WTC11 (cell line): ENCODE measurements around the gene DHX8. TPM values are rescaled to one million over a fixed set of nuclear protein-coding genes. Genes with fewer than 3 reads are reported as not detected.
A peak's percentile ranks its signal among the peaks of the same experiment; 100 is the strongest.

Source experiments
- ATAC-seq: fragments of 200-7000 bp; cut with Tn5 transposase; 2 replicates; pipeline ENCODE4 v1.10.0; 2021; ENCODE audit warnings: mild to moderate bottlenecking, moderate library complexity
- CTCF ChIA-PET: fragments of 300-600 bp; sonication (Branson Sonifier 250); formaldehyde crosslinking; loops from one replicate; lab custom pipeline; 2021; ENCODE audit warnings: antibody characterized with exemption; lab: Charles Lee
- POLR2A ChIA-PET: fragments of 350-600 bp; sonication (Branson Sonifier 250); formaldehyde crosslinking; loops from one replicate; lab custom pipeline; 2021; ENCODE audit warnings: antibody characterized with exemption; lab: Charles Lee
- DNase-seq: peaks from one replicate; pipeline ENCODE4 v3.0.0; 2021; ENCODE audit warnings: low spot score
- H3K27ac Mint-ChIP-seq: 2 replicates; pipeline ENCODE4 v1.8.0; 2021; ENCODE audit warnings: mixed read lengths
- H3K27me3 Mint-ChIP-seq: 2 replicates; pipeline ENCODE4 v1.8.0; 2021; ENCODE audit warnings: low read depth, mild to moderate bottlenecking, moderate library complexity, mixed read lengths
- H3K36me3 Mint-ChIP-seq: 2 replicates; pipeline ENCODE4 v1.8.0; 2021; ENCODE audit warnings: mixed read lengths
- H3K4me1 Mint-ChIP-seq: 2 replicates; pipeline ENCODE4 v1.8.0; 2022; ENCODE audit warnings: mixed read lengths
- H3K4me3 Mint-ChIP-seq: 2 replicates; pipeline ENCODE4 v1.8.0; 2021; ENCODE audit warnings: mild to moderate bottlenecking, moderate library complexity, mixed read lengths
- H3K9me3 Mint-ChIP-seq: 2 replicates; pipeline ENCODE4 v1.8.0; 2021; ENCODE audit warnings: mixed read lengths
- AR ChIP-seq: fragments of 250-450 bp; sonication (Bioruptor Pico); IDR thresholded peaks from 2 replicates; pipeline ENCODE4 v1.9.0; 2021; ENCODE audit warnings: mild to moderate bottlenecking
- ARID4B ChIP-seq: sonication (generic); formaldehyde crosslinking; IDR thresholded peaks from 2 replicates; pipeline ENCODE4 v1.8.0; 2023; ENCODE audit warnings: missing genetic modification reagents, mild to moderate bottlenecking, borderline replicate concordance
- ATF1 ChIP-seq: sonication (generic); formaldehyde crosslinking; IDR thresholded peaks from 2 replicates; pipeline ENCODE4 v1.8.1; 2023; ENCODE audit warnings: mild to moderate bottlenecking, moderate library complexity, missing genetic modification reagents
- E2F4 ChIP-seq: sonication (generic); formaldehyde crosslinking; IDR thresholded peaks from 2 replicates; pipeline ENCODE4 v1.8.1; 2022; ENCODE audit warnings: low read depth, mild to moderate bottlenecking, moderate library complexity, missing genetic modification reagents, borderline replicate concordance
- E2F5 ChIP-seq: sonication (generic); formaldehyde crosslinking; IDR thresholded peaks from 2 replicates; pipeline ENCODE4 v1.8.1; 2022; ENCODE audit warnings: mild to moderate bottlenecking, moderate library complexity, missing genetic modification reagents
- ELF4 ChIP-seq: sonication (generic); formaldehyde crosslinking; IDR thresholded peaks from 2 replicates; pipeline ENCODE4 v1.8.1; 2022; ENCODE audit warnings: low read depth, mild to moderate bottlenecking, moderate library complexity, missing genetic modification reagents
- EMX1 ChIP-seq: fragments of 250-450 bp; sonication (Bioruptor Pico); IDR thresholded peaks from 2 replicates; pipeline ENCODE4 v1.8.0; 2021; ENCODE audit warnings: mild to moderate bottlenecking
- FOXJ3 ChIP-seq: sonication (generic); formaldehyde crosslinking; IDR thresholded peaks from 2 replicates; pipeline ENCODE4 v1.9.0; 2021; ENCODE audit warnings: missing genetic modification reagents, mild to moderate bottlenecking, borderline replicate concordance
- FOXK1 ChIP-seq: sonication (generic); formaldehyde crosslinking; IDR thresholded peaks from 2 replicates; pipeline ENCODE4 v1.8.0; 2022; ENCODE audit warnings: mild to moderate bottlenecking, moderate library complexity, missing genetic modification reagents
- GTF2I ChIP-seq: fragments of 250-450 bp; sonication (Bioruptor Pico); conservative IDR thresholded peaks from 2 replicates; pipeline ENCODE4 v1.4.0; 2021; ENCODE audit warnings: mild to moderate bottlenecking
- JAZF1 ChIP-seq: fragments of 250-450 bp; sonication (Bioruptor Pico); IDR thresholded peaks from 2 replicates; pipeline ENCODE4 v1.9.0; 2021; ENCODE audit warnings: moderate library complexity, mild to moderate bottlenecking, inconsistent platforms
- NR3C1 ChIP-seq: sonication (generic); formaldehyde crosslinking; conservative IDR thresholded peaks from 2 replicates; pipeline ENCODE4 v1.8.1; 2023; ENCODE audit warnings: low read depth, mild to moderate bottlenecking, missing genetic modification reagents
- SMAD3 ChIP-seq: sonication (generic); formaldehyde crosslinking; IDR thresholded peaks from 2 replicates; pipeline ENCODE4 v1.8.0; 2022; ENCODE audit warnings: missing genetic modification reagents, mild to moderate bottlenecking, borderline replicate concordance
- USF1 ChIP-seq: sonication (generic); formaldehyde crosslinking; IDR thresholded peaks from 2 replicates; pipeline ENCODE4 v1.8.0; 2022; ENCODE audit warnings: mild to moderate bottlenecking, missing genetic modification reagents
- ZMAT4 ChIP-seq: fragments of 250-450 bp; sonication (Bioruptor Pico); IDR thresholded peaks from 2 replicates; pipeline ENCODE4 v1.9.0; 2021; ENCODE audit warnings: mild to moderate bottlenecking
- ZNF425 ChIP-seq: fragments of 250-450 bp; sonication (Bioruptor Pico); conservative IDR thresholded peaks from 2 replicates; pipeline ENCODE4 v1.9.0; 2021; ENCODE audit warnings: mild to moderate bottlenecking
- total RNA-seq: library from RNA; stranded (reverse); gene quantifications from 3 replicates; pipeline ENCODE4 v1.2.3, GENCODE V29; 2021

The DHX8 gene
- total RNA-seq, 1 experiment from 2014 or later, result 58.5 TPM

- 0 out of 2 replicates have a peak overlapping the region, but pooled peaks have one; percentile 84 for H3K27ac Mint-ChIP-seq
- ChIA-PET CTCF (interaction anchor here (0.7 kb wide), 1 partner anchor 145 kb away, joined by 3 read pairs; no protein-coding TSS in a partner anchor), POLR2A (no interaction called here)
- no peak overlapping the region for H3K4me3 Mint-ChIP-seq
- peaks cover 73% of the 10 kb centered on the region for H3K4me1 Mint-ChIP-seq
- H3K36me3 Mint-ChIP-seq, result peaks cover 35% of the 10 kb centered on the region
- H3K27me3 Mint-ChIP-seq, result no peaks in the 10 kb centered on the region
- TF ChIP-seq E2F5 (CRISPR knock-in tag) (no peak), GTF2I (CRISPR knock-in tag) (no peak), JAZF1 (CRISPR knock-in tag) (no peak), NR3C1 (CRISPR knock-in tag) (no peak), EMX1 (CRISPR knock-in tag) (no peak), ELF4 (CRISPR knock-in tag) (no peak), AR (CRISPR knock-in tag) (no peak), ZNF425 (CRISPR knock-in tag) (no peak), ZMAT4 (no peak)
- no peak for DNase-seq
- no peaks in the 10 kb centered on the region for H3K9me3 Mint-ChIP-seq
- ATAC-seq, result no peak
These were observed 48.8 kb downstream of the DHX8 start for GRCh38 chr17:43532581-43532980.

GRCh38 chr17:43533699-43534098 is 49.9 kb downstream of the DHX8 start:
- TF ChIP-seq ATF1, result no peak
- TF ChIP-seq, all 79 proteins: peak for 0

GRCh38 chr17:43534909-43535308 is 51.1 kb downstream of the DHX8 start:
- DNase-seq, result no peak
- H3K4me1 Mint-ChIP-seq, result peaks cover 74% of the 10 kb centered on the region
- no peak for TF ChIP-seq FOXK1 (CRISPR knock-in tag)
- TF ChIP-seq SMAD3 (CRISPR knock-in tag), result no peak
- TF ChIP-seq E2F4, result no peak
- TF ChIP-seq ATF1, result no peak
- TF ChIP-seq ARID4B (CRISPR knock-in tag), result no peak
- TF ChIP-seq USF1 (CRISPR knock-in tag), result no peak
- TF ChIP-seq FOXJ3, result no peak

More at GRCh38 chr17:43533699-43534098, 49.9 kb downstream of the DHX8 start:
- Mint-ChIP-seq H3K27ac (no peak overlapping the region), H3K4me3 (no peak overlapping the region), H3K4me1 (peaks cover 74% of the 10 kb centered on the region), H3K36me3 (peaks cover 32% of the 10 kb centered on the region), H3K27me3 (no peaks in the 10 kb centered on the region), H3K9me3 (no peaks in the 10 kb centered on the region)
- POLR2A ChIA-PET, result interaction anchor here (0.9 to 1.1 kb wide), 2 partner anchors 11 to 28 kb away, joined by 3 to 6 read pairs; no protein-coding TSS in a partner anchor
- ATAC-seq (no peak), DNase-seq (no peak)
- CTCF ChIA-PET, result interaction anchor here (1.1 kb wide), 2 partner anchors 10 to 13 kb away, joined by 3 to 5 read pairs; partner anchors contain the start of gene ETV4

More at GRCh38 chr17:43534909-43535308, 51.1 kb downstream of the DHX8 start:
- Mint-ChIP-seq H3K36me3 (peaks cover 27% of the 10 kb centered on the region), H3K9me3 (no peaks in the 10 kb centered on the region), H3K27me3 (no peaks in the 10 kb centered on the region), H3K4me3 (no peak overlapping the region), H3K27ac (0 out of 2 replicates have a peak overlapping the region, but pooled peaks have one; percentile 23)
- no peak for ATAC-seq
- POLR2A ChIA-PET, result no interaction called here
- CTCF ChIA-PET, result no interaction called here
